DOHH2 (cell line): ENCODE measurements around the gene B4GALT3.

Source experiments
- H3F3A ChIP-seq: fragments of 200-600 bp; sonication (generic), shearing (Covaris generic); 2 replicates; pipeline ENCODE4 v1.6.0; 2016; ENCODE audit warnings: antibody characterized with exemption, mild to moderate bottlenecking; ENCODE audit not compliant: control insufficient read depth, insufficient read depth
- H3K27ac ChIP-seq: fragments of 200-600 bp; sonication (generic); 2 replicates; pipeline ENCODE4 v1.5.1; 2014; ENCODE audit warnings: low read depth, mild to moderate bottlenecking, low read length, moderate library complexity
- H3K27me3 ChIP-seq: fragments of 200-600 bp; sonication (generic); 2 replicates; pipeline ENCODE4 v1.6.1; 2014; ENCODE audit warnings: mild to moderate bottlenecking, low read length, mixed read lengths; ENCODE audit not compliant: control insufficient read depth
- H3K36me3 ChIP-seq: fragments of 200-600 bp; sonication (generic); 2 replicates; pipeline ENCODE4 v1.6.1; 2014; ENCODE audit warnings: mild to moderate bottlenecking, low read length, moderate library complexity, mixed read lengths; ENCODE audit not compliant: control insufficient read depth
- H3K4me1 ChIP-seq: fragments of 200-600 bp; sonication (generic); 2 replicates; pipeline ENCODE4 v1.6.1; 2014; ENCODE audit warnings: mild to moderate bottlenecking, low read length, mixed read lengths; ENCODE audit not compliant: control insufficient read depth
- H3K4me2 ChIP-seq: fragments of 200-600 bp; sonication (generic); 2 replicates; pipeline ENCODE4 v1.6.0; 2014; ENCODE audit warnings: mild to moderate bottlenecking, low read length, moderate library complexity
- H3K4me3 ChIP-seq: fragments of 200-600 bp; sonication (generic); 2 replicates; pipeline ENCODE4 v1.5.1; 2014; ENCODE audit warnings: mild to moderate bottlenecking, low read length, mixed read lengths
- H3K79me2 ChIP-seq: fragments of 200-600 bp; sonication (generic); 2 replicates; pipeline ENCODE4 v1.6.1; 2014; ENCODE audit warnings: mild to moderate bottlenecking, low read length, mixed read lengths; ENCODE audit not compliant: control insufficient read depth
- H3K9me2 ChIP-seq: fragments of 200-600 bp; sonication (generic); replicated peaks from 2 replicates; pipeline ENCODE4 v1.6.1; 2014; ENCODE audit warnings: mild to moderate bottlenecking, low read length, mixed read lengths; ENCODE audit not compliant: control insufficient read depth
- H3K9me3 ChIP-seq: fragments of 200-600 bp; sonication (generic); 2 replicates; pipeline ENCODE4 v1.6.1; 2014; ENCODE audit warnings: antibody characterized with exemption, low read length, mixed read lengths; ENCODE audit not compliant: control insufficient read depth, insufficient read depth
- H4K20me1 ChIP-seq: fragments of 200-600 bp; sonication (generic); 2 replicates; pipeline ENCODE4 v1.6.0; 2014; ENCODE audit warnings: low read depth, mild to moderate bottlenecking, antibody characterized with exemption, low read length, moderate library complexity; ENCODE audit not compliant: control insufficient read depth, insufficient read depth
- CTCF ChIP-seq: fragments of 200-600 bp; sonication (generic); IDR thresholded peaks from one replicate; pipeline ENCODE4 v1.5.1; 2014; ENCODE audit warnings: antibody characterized with exemption, mild to moderate bottlenecking, low read depth, low read length; ENCODE audit not compliant: poor library complexity, severe bottlenecking
- EZH2phosphoT487 ChIP-seq: fragments of 200-600 bp; sonication (generic); IDR thresholded peaks from 2 replicates; pipeline ENCODE4 v1.6.1; 2017; ENCODE audit warnings: borderline replicate concordance, mild to moderate bottlenecking, antibody characterized with exemption, low read length, moderate library complexity, mixed read lengths

B4GALT3 gene

GRCh38 chr1:161163793-161164192 is 13.5 kb downstream of the B4GALT3 start:
- Histone ChIP-seq H3K27me3 (no peaks in the 10 kb centered on the region), H3K9me3 (no peaks in the 10 kb centered on the region), H3K4me2 (no peak overlapping the region), H3K27ac (no peak overlapping the region), H3K4me3 (no peak overlapping the region), H3K79me2 (peaks cover 22% of the 10 kb centered on the region), H4K20me1 (no peaks in the 10 kb centered on the region), H3K9me2 (no peaks in the 10 kb centered on the region), H3F3A (no peaks in the 10 kb centered on the region), H3K36me3 (peaks cover 35% of the 10 kb centered on the region), H3K4me1 (peaks cover 33% of the 10 kb centered on the region)
- TF ChIP-seq EZH2phosphoT487, result no peak

- no peak overlapping the region for H3K4me2 ChIP-seq
Measured at GRCh38 chr1:161162806-161163205, 14.5 kb downstream of the B4GALT3 start.

GRCh38 chr1:161162052-161162451 is 15.3 kb downstream of the B4GALT3 start:
- no peaks in the 10 kb centered on the region for H3K9me2 ChIP-seq
- no peak overlapping the region for H3K4me3 ChIP-seq
- peaks cover 50% of the 10 kb centered on the region for H3K36me3 ChIP-seq
- H3K27ac ChIP-seq, result no peak overlapping the region
- H3K4me1 ChIP-seq, result peaks cover 36% of the 10 kb centered on the region
- H3K9me3 ChIP-seq, result no peaks in the 10 kb centered on the region
- H3K79me2 ChIP-seq, result peaks cover 20% of the 10 kb centered on the region
- TF ChIP-seq EZH2phosphoT487 (no peak), CTCF (no peak)
- H3F3A ChIP-seq, result 0 out of 2 replicates have a peak, but pooled peaks cover 9% of the 10 kb centered on the region
- no peaks in the 10 kb centered on the region for H3K27me3 ChIP-seq
- H3K4me2 ChIP-seq, result no peak overlapping the region
- H4K20me1 ChIP-seq, result no peaks in the 10 kb centered on the region

More at GRCh38 chr1:161162806-161163205, 14.5 kb downstream of the B4GALT3 start:
- Histone ChIP-seq H3K36me3 (peaks cover 43% of the 10 kb centered on the region), H3K27ac (no peak overlapping the region), H4K20me1 (no peaks in the 10 kb centered on the region), H3K79me2 (peaks cover 22% of the 10 kb centered on the region), H3F3A (0 out of 2 replicates have a peak, but pooled peaks cover 4% of the 10 kb centered on the region), H3K9me2 (no peaks in the 10 kb centered on the region), H3K27me3 (no peaks in the 10 kb centered on the region), H3K4me3 (no peak overlapping the region), H3K9me3 (no peaks in the 10 kb centered on the region), H3K4me1 (peaks cover 39% of the 10 kb centered on the region)
- TF ChIP-seq CTCF (no peak), EZH2phosphoT487 (no peak)

GRCh38 chr1:161161652-161162051 is 15.7 kb downstream of the B4GALT3 start:
- Histone ChIP-seq H3K27me3 (no peaks in the 10 kb centered on the region), H3F3A (0 out of 2 replicates have a peak, but pooled peaks cover 11% of the 10 kb centered on the region), H3K4me1 (peaks cover 34% of the 10 kb centered on the region), H3K36me3 (peaks cover 53% of the 10 kb centered on the region), H3K4me3 (no peak overlapping the region), H3K9me3 (no peaks in the 10 kb centered on the region), H3K27ac (no peak overlapping the region), H3K79me2 (peaks cover 16% of the 10 kb centered on the region), H4K20me1 (no peaks in the 10 kb centered on the region), H3K4me2 (no peak overlapping the region), H3K9me2 (no peaks in the 10 kb centered on the region)
- TF ChIP-seq EZH2phosphoT487 (no peak), CTCF (no peak)
